Prostate gland (tissue), 2 donors: ENCODE measurements around the gene INAFM2. TPM values are rescaled to one million over a fixed set of nuclear protein-coding genes. Genes with fewer than 3 reads are reported as not detected.

Experiments used
- DNase-seq: peaks from one replicate; pipeline ENCODE4 v3.0.0-alpha.2; 2019; ENCODE audit warnings: low spot score
- H3K27ac ChIP-seq, 2 donors: fragments of 200-600 bp; sonication (generic); 2 replicates each; pipeline ENCODE4 v1.5.1; 2017 to 2019
- H3K27me3 ChIP-seq: fragments of 200-600 bp; sonication (generic); replicated peaks from 2 replicates; pipeline ENCODE4 v1.5.1; 2019; ENCODE audit not compliant: insufficient read depth
- H3K36me3 ChIP-seq, 2 donors: fragments of 200-600 bp; sonication (generic); 1 replicate in 1 of 2; 2 replicates in 1 of 2; pipeline versions ENCODE4 v1.5.1 to v1.8.1; 2017 to 2019
- H3K4me1 ChIP-seq: fragments of 200-600 bp; sonication (generic); replicated peaks from 2 replicates; pipeline ENCODE4 v1.5.1; 2019
- H3K4me3 ChIP-seq, 2 donors: fragments of 200-600 bp; sonication (generic); 2 replicates each; pipeline ENCODE4 v1.5.1; 2017 to 2019
- H3K9me3 ChIP-seq: fragments of 200-600 bp; sonication (generic); 2 replicates; pipeline ENCODE4 v1.5.1; 2017
- CTCF ChIP-seq, 4 experiments: fragments of 200-600 bp in 2 of 4; fragments of 450-650 bp in 2 of 4; sonication (generic) in 2 of 4; IDR thresholded peaks; 1 replicate in 3 of 4; 2 replicates in 1 of 4; pipeline ENCODE4 v1.5.1; 2016 to 2019; ENCODE audit warnings: antibody characterized with exemption in 4 of 4, mild to moderate bottlenecking in 2 of 4, moderate library complexity in 2 of 4
- POLR2A ChIP-seq: fragments of 450-650 bp; IDR thresholded peaks from one replicate; pipeline ENCODE4 v1.6.1; 2016; ENCODE audit warnings: antibody characterized with exemption, mild to moderate bottlenecking
- POLR2AphosphoS5 ChIP-seq: sonication (generic); formaldehyde crosslinking; IDR thresholded peaks from one replicate; pipeline ENCODE4 v1.6.1; 2017; ENCODE audit warnings: antibody characterized with exemption
- WGBS: methylation state at CpG from one replicate; pipeline ENCODE4 v1.1.5; 2018; 5-methylcytosine and 5-hydroxymethylcytosine counted together
- intact Hi-C: fragments of 100-400 bp; cut with DNase I; formaldehyde crosslinking; loops from one replicate; pipeline ENCODE4 v1.14.2; 2022
- total RNA-seq, 2 donors: library from RNA; depleted of rRNA; stranded (reverse); fragments of >200 nt; gene quantifications; one replicate each; pipeline ENCODE4 v1.1.0, GENCODE V29; 2016

Gene INAFM2
- total RNA-seq, 2 donors from 2014 or later = 18.7 to 24.3 TPM

GRCh38 chr15:40323953-40324937 is 753 bp downstream of the INAFM2 start:
- TF ChIP-seq POLR2A = no peak
- no peak for TF ChIP-seq CTCF (IDR thresholded peaks at IDR 0.05)
- TF ChIP-seq POLR2AphosphoS5 = no peak
- H3K36me3 ChIP-seq = no peaks in the 10 kb centered on the region
- peak overlapping the region; percentile 70 to 77 for H3K4me3 ChIP-seq
- intact Hi-C loops = loop anchor here (2.0 to 5.0 kb wide), 2 partner anchors 17 to 33 kb away; partner anchors contain the start of genes CCDC9B and DISP2
- WGBS = 3% methylated on average over 85 of the region's 101 CpGs
- H3K27ac ChIP-seq = peak overlapping the region; percentile 67 to 68
- DNase-seq = no peak
- peaks cover 4% of the 10 kb centered on the region for H3K4me1 ChIP-seq
- H3K9me3 ChIP-seq = no peaks in the 10 kb centered on the region
- no peaks in the 10 kb centered on the region for H3K27me3 ChIP-seq

GRCh38 chr15:40325188-40325587 is 1.7 kb downstream of the INAFM2 start:
- TF ChIP-seq CTCF (IDR thresholded peaks at IDR 0.05) (no peak), POLR2AphosphoS5 (no peak), POLR2A (no peak)
- no peaks in the 10 kb centered on the region for H3K36me3 ChIP-seq
- H3K27me3 ChIP-seq = no peaks in the 10 kb centered on the region
- H3K4me1 ChIP-seq = peaks cover 4% of the 10 kb centered on the region
- intact Hi-C loops = no loop called here
- no peaks in the 10 kb centered on the region for H3K9me3 ChIP-seq
- no peak overlapping the region for H3K27ac ChIP-seq
- H3K4me3 ChIP-seq = peak overlapping the region; percentile 70 to 77
- DNase-seq = no peak
- WGBS = 79% methylated on average over 2 of the region's 2 CpGs

GRCh38 chr15:40325700-40326099 is 2.2 kb downstream of the INAFM2 start:
- no peaks in the 10 kb centered on the region for H3K9me3 ChIP-seq
- intact Hi-C loops = no loop called here
- DNase-seq = no peak
- no peak overlapping the region for H3K27ac ChIP-seq
- no peaks in the 10 kb centered on the region for H3K36me3 ChIP-seq
- no peaks in the 10 kb centered on the region for H3K27me3 ChIP-seq
- peaks cover 4% of the 10 kb centered on the region for H3K4me1 ChIP-seq
- 96% methylated on average over 2 of the region's 2 CpGs for WGBS
- no peak overlapping the region for H3K4me3 ChIP-seq
- TF ChIP-seq CTCF (IDR thresholded peaks at IDR 0.05) (no peak), POLR2AphosphoS5 (no peak), POLR2A (no peak)

GRCh38 chr15:40327457-40327856 is 4.0 kb downstream of the INAFM2 start:
- Histone ChIP-seq H3K27ac (no peak overlapping the region), H3K4me1 (peaks cover 4% of the 10 kb centered on the region), H3K36me3 (no peaks in the 10 kb centered on the region), H3K4me3 (no peak overlapping the region), H3K9me3 (no peaks in the 10 kb centered on the region), H3K27me3 (no peaks in the 10 kb centered on the region)
- TF ChIP-seq POLR2A = no peak
- TF ChIP-seq POLR2AphosphoS5 = no peak
- TF ChIP-seq CTCF (IDR thresholded peaks at IDR 0.05) = no peak
- intact Hi-C loops = no loop called here
- 78% methylated on average over 6 of the region's 6 CpGs for WGBS
- DNase-seq = no peak
